Measurements from ENCODE around the gene APBB2. TPM values are rescaled to one million over a fixed set of nuclear protein-coding genes. Genes with fewer than 3 reads are reported as not detected.
"Not testable (repeated sequence)": the region's sequence is repeated elsewhere in the genome, so short reads cannot be mapped to it uniquely, and the experiment has no call there.

The APBB2 gene
- total RNA-seq, 1 donor = 75.8 TPM

DNA sequence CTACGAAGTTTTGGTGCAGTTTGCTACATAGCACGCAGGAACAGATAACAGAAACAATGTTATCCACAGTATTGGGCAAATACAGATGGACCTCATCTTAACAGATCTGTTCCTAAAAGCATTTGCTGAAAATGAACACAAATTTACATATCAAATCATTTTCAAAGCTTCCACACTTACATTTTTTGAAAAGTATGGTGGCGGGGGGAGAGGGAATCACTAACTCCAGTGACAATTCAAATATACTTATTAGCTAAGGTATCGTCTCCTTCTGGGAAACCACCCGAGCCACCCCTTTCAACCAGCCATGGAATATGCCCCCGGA, 289.6 kb downstream of the APBB2 start:
- no peak overlapping the region for H3K4me3 ChIP-seq (ENCODE audit: low read depth, low read length)
- TF ChIP-seq, protein P1, sequence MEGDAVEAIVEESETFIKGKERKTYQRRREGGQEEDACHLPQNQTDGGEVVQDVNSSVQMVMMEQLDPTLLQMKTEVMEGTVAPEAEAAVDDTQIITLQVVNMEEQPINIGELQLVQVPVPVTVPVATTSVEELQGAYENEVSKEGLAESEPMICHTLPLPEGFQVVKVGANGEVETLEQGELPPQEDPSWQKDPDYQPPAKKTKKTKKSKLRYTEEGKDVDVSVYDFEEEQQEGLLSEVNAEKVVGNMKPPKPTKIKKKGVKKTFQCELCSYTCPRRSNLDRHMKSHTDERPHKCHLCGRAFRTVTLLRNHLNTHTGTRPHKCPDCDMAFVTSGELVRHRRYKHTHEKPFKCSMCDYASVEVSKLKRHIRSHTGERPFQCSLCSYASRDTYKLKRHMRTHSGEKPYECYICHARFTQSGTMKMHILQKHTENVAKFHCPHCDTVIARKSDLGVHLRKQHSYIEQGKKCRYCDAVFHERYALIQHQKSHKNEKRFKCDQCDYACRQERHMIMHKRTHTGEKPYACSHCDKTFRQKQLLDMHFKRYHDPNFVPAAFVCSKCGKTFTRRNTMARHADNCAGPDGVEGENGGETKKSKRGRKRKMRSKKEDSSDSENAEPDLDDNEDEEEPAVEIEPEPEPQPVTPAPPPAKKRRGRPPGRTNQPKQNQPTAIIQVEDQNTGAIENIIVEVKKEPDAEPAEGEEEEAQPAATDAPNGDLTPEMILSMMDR (IDR thresholded peaks at IDR 0.05; ENCODE audit: insufficient read depth, low read length) = no peak
- DNase-seq (ENCODE audit: low read depth) = no peak

DNA sequence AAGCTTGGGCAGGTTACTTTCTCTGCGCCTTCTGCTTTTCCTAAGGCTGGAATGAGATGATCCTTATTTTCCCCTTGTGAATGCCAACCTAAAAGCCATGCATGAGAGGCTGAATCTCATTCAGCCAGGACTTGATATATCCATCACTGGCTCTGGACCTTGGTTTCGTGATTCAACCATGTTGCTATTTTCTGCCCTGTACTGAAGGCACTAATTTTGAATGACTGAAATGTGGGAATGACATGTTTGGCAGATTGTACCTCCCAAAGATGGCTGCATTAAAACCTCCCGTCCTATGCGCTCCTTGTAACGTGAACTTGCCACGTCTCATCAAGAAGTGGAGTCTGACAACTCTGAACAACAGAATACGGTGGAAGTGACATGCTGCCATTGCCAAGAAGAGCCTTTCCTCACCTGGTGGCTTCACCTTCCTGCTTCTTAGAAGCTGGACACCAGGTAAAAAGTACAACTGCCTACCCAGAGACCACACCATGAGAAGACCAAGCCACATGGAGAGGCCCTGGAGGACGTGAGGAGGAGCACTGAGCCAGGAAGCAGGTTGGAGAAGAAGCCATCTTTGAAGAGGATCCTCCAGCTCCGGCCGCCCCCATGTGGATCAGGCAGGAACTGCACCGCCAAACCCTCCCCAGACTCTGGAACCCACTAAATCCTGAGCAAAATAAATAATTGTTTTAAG, 290.1 kb downstream of the APBB2 start:
- DNase-seq (ENCODE audit: low read depth) = peak; percentile 59
- TF ChIP-seq, protein P1 (IDR thresholded peaks at IDR 0.05; ENCODE audit: insufficient read depth, low read length) = peak; percentile 98
- H3K4me3 ChIP-seq (ENCODE audit: low read depth, low read length) = no peak overlapping the region

DNA sequence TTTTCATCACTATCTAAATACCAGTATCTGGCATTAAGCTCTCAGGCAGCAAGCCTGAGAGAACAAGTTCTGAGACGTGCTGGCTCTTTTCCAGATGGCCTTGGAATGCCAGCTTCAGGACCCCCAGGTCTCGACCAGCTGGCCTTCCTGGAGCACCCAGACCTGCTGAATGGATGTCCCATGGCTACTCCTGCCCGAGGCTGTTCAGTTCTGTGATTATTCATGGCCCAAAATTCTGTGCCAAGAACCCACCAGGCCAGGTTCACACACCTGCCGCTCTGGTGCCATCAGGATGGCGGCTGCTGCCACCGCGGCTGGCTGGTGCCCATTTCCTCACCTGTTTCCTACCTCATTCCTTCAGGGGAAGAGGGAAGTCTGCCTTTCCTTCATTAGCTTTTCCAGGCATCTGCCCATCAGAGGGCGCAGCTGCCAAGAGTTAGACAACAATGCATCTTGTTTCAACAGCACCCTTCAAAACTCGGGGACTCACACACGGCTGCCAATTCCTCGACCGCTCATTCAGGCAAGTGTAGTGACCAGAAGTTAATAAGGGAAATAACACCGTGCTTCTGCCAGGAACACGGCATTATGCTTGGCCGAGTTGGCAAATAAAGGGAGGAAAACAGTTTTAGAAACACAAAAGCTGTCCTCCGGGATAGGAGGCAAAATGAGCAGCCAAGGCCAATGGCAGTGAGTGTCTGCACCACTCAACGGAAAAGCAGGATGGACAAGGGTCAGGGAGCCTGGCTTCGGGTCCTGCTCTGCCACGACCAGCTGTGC, 290.8 kb downstream of the APBB2 start:
- H3K4me3 ChIP-seq (ENCODE audit: low read depth, low read length) = no peak overlapping the region
- no peak for DNase-seq (ENCODE audit: low read depth)

DNA sequence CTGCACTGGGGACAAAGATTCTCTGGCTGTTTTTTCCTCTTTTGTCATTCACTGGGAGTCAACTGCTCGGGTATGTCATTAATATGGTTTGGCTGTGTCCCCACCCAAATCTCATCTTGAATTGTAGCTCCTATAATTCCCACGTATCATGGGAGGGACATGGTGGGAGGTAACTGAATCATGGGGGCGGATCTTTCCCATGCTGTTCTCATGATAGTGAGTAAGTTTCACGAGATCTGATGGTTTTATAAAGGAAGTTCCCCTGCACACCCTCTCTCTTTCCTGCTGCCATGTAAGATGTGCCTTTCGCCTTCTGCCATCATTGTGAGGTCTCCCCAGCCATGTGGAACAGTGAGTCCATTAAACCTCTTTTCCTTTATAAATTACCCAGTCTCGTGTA, 294.4 kb downstream of the APBB2 start:
- H3K4me3 ChIP-seq (ENCODE audit: low read depth, low read length); DNase-seq (ENCODE audit: low read depth): not testable (repeated sequence)

More for the DNA sequence above, 290.8 kb downstream of the APBB2 start:
- TF ChIP-seq, protein P1 (IDR thresholded peaks at IDR 0.05; ENCODE audit: insufficient read depth, low read length) = no peak

DNA sequence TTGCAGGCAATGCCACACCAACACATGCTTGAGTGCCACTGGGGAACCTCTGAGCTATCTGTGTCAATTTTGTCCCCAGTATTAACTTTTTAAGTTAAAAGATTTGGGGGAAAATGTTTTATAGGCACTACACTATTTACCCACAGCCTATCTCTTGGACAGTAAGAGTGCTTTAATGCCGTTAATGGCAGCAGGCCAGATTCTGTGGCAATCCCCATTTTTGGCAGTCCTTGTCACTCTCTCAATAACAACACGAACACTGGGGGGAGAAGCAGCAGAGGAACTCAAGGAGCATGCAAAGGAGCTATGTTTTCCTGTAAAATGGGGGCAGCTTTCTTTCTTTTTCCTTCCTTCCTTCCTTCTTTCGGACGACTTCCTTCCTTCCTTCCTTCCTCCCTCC, 296.0 kb downstream of the APBB2 start:
- H3K4me3 ChIP-seq (ENCODE audit: low read depth, low read length) = no peak overlapping the region
- DNase-seq (ENCODE audit: low read depth) = peak; percentile 91
- TF ChIP-seq, protein P1 (IDR thresholded peaks at IDR 0.05; ENCODE audit: insufficient read depth, low read length) = no peak

DNA sequence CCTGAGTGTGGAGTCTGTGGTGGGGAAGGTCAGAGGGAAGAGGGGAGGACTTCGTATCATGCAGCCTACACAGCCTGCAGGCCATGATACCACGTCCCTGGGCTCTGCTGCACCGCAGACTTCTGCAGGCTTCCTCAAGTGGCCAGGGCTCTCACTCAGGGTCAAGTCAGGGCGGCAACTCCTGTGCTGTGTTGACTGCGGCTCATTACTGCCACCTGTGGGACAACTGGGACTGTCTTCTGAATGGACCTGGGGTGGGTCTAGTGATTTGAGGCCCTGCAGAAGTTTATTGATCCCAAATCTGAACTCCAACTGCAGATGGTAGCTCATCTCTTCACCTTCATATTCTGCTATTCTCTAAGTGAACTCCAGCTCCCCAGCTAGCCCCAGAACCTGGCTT, 297.5 kb downstream of the APBB2 start:
- H3K4me3 ChIP-seq (ENCODE audit: low read depth, low read length) = no peak overlapping the region
- no peak for DNase-seq (ENCODE audit: low read depth)
- TF ChIP-seq, protein P1 (IDR thresholded peaks at IDR 0.05; ENCODE audit: insufficient read depth, low read length) = peak; percentile 31

DNA sequence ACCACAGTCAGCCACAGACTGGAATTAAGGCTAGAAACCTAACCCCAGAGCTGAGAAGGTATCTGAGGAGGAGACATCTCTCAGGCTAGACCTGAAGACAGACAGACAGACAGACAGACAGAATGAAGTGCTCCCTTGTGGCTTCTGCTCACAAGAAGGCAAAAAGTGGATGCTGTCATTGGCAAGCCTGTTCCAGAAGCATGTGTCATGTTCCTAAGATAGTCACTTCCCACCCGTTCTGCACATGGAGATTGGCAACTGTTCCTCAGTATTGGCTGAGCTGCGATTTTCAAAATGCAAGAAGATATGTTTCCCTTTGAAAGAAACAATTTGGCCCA, 298.2 kb downstream of the APBB2 start:
- H3K4me3 ChIP-seq (ENCODE audit: low read depth, low read length) = no peak overlapping the region
- TF ChIP-seq, protein P1 (IDR thresholded peaks at IDR 0.05; ENCODE audit: insufficient read depth, low read length) = no peak
- peak; percentile 74 for DNase-seq (ENCODE audit: low read depth)

All from fibroblast of the aortic adventitia (primary cell).